Stimulated activated CD8-positive, alpha-beta memory T cell treated with anti-CD3 and anti-CD28 coated beads, Interleukin-2, amount 100 ng/mL, for 48 hours (primary cell): ENCODE results near the gene SUPT20HL1.

ENCODE experiments used
- DNase-seq, 2 donors: peaks; one replicate each; pipeline ENCODE4 v3.0.0-alpha.2; 2020; ENCODE audit warnings: low read depth in 2 of 2

The SUPT20HL1 gene

DNA sequence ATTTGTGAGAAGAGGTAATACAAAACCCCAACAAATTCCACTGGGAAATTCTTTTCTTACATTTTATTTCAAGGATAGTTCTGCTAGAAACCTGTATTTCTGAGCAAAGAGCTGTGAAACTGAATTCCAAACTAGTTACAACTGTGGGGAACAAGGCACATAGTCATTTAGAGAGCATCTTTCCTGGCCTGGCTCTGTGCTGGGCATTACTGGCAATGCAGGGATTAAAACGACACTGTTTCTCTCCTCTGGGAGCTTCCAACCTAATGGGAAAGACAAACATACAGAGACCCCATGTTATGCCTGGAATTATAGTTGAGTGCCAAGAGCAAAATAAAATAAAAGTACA is 36.5 kb downstream of the SUPT20HL1 start:
- no peak for DNase-seq

DNA sequence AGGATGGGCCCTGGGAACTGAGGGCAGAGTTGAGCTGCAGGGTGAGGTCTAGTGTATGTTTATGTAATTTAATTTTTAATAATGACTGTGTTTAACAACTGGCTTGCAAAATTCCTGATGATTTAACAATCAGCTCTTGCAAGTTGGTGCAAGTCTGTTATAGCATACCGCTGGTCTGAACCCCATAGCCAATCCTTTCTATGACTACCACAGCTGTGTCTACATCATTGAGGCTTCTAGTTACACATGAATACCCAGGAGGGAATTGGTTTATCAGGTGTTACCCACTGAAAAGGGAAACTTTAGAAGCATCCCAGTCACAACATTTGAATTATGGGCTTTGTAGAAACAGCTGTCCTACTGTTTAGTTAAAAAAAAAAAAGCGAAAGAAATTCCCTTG is 38.3 kb downstream of the SUPT20HL1 start:
- no peak for DNase-seq

DNA sequence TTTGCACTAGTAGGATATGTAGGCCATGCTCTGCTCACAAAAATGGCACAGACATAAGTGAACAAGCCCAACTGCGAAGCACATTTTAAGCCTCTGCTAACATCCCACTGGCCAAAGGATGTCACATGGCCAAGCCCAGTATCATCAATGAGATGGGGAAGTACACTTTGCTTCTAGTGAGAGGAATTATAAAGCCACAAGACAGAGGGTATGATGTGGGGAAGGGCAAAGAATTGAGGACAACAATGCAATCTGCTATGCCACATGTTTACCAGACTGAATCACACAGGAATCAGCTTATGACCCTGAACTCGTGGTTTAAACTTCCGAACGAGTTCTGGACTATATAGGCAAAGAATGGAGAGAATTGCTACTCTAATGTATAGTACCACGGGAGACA is 39.1 kb downstream of the SUPT20HL1 start:
- DNase-seq, result no peak

DNA sequence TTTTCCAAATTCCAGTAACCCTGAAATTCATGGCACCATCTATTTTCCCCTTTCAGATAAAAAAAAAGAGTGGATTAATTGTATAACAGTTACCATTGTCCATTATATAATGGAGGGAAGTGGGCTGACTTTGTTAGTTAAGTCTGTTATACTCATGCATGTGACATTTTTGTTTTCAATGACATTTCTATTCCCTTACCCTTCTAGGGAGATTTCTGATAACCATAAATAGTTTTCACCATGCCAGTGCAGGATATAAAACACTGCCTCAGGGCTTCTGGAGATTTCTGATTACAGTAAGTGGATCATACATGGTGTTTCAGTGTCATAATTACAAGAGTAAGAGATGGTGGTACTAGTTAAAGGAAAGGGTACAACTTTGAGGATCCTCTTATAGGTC is 45.5 kb downstream of the SUPT20HL1 start:
- DNase-seq, result no peak
